ENCODE data around the gene ATP1A4.
A peak's percentile ranks its signal among the peaks of the same experiment; 100 is the strongest.

ATP1A4 gene

DNA sequence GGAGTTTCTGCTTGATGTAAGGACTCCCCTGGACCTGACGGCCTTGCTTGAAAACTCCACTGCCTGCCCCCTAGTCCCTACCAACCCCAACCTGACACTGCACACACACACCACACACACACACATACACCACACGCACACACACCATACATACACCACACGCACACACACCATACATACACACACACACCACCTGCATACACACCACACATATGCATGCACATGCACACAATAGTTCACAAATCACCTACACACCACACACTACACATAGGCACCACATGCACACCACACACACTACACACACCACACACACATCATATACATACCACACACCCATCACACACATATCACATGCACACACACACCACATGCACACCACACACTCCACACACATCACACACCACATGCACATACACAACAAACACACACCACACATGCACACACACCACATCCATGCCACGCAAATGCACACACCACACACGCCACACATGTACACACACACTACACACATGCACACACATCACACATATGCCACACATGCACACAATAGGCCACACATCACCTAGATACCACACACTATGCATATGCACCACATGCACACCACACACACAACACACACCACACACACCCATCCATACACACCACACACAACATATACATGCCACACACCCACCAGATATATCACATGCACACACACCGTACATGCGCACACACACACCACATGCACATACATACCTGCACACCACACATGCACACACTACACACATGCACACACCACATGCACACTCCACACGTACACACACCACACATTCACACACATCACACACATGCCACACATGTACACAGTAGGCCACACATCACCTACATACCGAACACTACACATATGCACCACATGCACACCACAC is 42.7 kb downstream of the ATP1A4 start:
- H3K4me3 ChIP-seq (ENCODE audit: low read depth, low read length) = no peak overlapping the region

DNA sequence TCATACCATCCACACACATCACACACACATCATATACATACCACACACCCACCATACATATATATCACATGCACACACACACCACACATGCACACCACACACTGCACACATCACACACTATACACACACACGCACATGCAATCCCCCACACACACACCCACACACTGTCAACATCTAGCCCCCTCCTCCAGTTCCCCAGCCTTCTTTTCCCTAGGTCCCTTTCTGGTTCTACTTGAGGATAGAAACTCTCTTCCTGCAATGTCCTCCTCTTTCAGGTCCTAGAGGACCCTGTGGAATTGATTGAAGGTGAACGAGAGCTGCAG is 43.3 kb downstream of the ATP1A4 start:
- no peak for DNase-seq (ENCODE audit: low read depth)
- H3K4me3 ChIP-seq (ENCODE audit: low read depth, low read length) = no peak overlapping the region

More for the DNA sequence above, 42.7 kb downstream of the ATP1A4 start:
- DNase-seq (ENCODE audit: low read depth) = no peak

DNA sequence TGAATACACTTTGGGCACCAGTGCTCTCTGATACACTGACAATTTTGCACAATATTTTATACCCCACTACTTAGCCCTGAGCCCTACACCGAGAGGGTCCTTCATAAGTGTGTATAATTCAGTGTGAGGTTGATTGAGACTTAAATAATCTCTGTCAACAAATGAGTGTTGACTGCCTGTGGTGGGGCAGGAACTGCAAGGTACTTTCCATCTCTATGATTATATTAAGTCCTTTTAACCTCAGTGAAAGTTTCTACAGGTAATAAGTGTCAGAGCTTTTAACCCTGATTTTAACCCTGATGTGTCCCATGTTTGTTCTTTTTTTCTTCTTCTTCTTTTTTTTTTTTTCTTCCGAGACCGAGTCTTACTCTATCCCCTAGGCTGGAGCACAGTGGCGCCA is 44.7 kb downstream of the ATP1A4 start:
- no peak for DNase-seq (ENCODE audit: low read depth)
- H3K4me3 ChIP-seq (ENCODE audit: low read depth, low read length) = no peak overlapping the region

DNA sequence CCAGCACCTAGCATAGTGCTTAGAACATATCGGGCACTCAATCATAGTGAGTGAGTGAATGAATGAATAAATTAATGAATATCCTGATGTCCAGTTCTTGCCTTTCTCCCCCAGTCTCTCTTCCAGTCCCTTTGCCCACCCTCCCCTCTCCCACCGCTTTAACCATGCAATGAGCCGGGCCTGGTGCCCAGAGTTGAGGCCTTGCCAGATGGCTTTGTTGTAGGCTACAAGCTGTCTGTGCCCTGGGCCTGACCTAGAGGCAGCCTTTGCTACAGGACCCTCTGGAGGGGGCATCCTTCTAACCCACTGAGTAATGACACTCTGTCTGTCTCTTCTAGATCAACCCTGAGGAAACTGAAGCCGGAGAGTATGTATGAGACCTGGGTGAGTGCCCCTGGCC is 45.8 kb downstream of the ATP1A4 start:
- no peak overlapping the region for H3K4me3 ChIP-seq (ENCODE audit: low read depth, low read length)

DNA sequence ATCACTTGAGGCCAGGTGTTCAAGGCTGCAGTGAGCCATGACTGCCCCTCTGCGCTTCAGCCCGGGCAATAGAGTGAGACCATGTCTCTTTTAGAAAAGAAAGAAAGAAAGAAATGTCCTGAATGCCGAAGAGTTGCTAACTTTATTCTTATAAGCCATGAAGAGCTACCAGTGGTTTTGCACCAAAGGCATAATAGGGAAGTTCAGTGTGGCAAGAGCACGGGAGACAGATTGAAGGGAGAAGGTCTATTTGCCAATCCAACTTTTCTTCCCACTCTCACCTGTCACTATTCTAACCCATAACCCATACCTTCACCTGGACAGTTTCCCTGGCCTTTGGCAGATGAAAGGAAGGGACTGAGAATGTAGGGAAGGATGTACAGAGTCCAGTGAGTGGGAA is 49.4 kb downstream of the ATP1A4 start:
- no peak overlapping the region for H3K4me3 ChIP-seq (ENCODE audit: low read depth, low read length)
- no peak for DNase-seq (ENCODE audit: low read depth)

More for the DNA sequence above, 45.8 kb downstream of the ATP1A4 start:
- DNase-seq (ENCODE audit: low read depth) = no peak

DNA sequence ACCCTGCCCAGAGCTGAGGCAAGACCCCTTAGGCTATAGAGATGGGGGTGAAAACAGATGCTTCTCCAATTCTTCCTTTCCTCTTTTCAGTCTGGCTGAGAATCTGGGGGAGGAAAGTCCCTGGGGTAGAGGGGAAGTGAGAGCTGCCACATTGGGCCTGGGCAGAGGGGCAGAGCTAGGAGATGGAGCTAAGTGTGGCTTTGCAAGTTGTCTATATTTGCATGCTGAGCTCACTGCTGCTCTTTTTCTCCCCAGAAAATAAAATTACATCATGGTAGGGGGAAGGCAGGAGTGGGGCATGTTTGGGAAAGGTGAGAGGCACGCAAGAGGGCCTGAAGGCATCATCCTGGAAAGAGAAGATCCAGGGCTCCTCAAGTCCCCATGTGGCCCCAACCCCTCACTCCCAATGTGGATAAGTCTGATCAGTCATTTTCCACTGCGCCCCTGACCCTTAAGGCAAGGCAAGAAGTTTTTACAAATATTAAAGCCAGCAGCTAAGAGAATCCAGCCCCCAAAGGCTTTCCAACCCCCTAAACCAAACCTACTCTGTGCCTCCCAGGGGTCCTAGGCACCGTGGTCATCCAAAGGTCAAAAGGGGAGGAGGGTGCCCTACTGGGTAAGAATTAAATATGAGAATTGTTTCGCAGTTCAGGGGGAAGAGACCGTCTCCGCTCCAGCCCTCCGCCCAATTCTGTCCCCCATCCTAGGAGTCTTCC is 53.3 kb downstream of the ATP1A4 start:
- no peak for DNase-seq (ENCODE audit: low read depth)
- peak overlapping the region; percentile 38 for H3K4me3 ChIP-seq (ENCODE audit: low read depth, low read length)

DNA sequence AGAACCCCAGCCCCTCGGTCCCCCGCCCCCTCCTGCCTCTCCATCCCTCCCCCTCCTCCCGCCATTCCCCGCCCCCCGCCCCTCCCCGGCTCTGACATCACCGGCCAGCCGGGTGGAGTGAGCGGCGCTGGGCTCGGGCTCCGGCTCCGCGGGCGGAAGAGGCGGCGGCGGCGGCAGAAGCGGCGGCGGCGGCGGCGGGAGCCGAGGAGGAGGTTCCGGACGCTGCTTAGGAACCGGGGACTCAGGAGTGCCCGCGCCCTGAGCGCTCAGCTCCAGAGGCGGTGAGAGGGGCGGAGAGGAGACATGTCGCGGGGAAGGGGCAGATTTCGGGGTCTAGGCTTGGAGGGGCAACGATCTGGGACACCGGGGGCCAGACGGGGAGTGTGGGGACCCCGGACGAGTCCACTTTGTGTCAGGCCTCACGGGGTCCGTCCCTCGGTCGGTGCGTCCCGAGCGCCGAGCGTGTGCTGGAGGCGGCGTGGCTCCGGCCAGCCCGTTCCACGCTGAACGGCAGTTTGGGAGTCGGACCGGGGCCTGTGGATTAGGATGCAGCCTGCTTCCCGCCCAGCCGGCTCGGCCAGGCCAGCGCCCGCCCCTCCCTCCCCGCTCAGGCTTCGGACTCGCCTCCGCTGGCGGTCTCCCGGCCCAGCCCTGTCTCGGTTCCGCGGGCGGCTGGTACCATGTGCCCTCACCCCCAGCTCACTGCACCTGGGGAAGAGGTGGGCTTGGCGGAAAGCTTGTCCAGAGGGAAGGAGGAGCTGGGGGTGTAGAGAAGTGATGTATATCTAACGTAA is 54.0 kb downstream of the ATP1A4 start, which contains the start of gene PEA15:
PEA15 (plus strand) TSS at position 143 of the 794 bp plus-strand sequence. CDS start 6,161 bp downstream, outside the sequence.
- no peak for DNase-seq (ENCODE audit: low read depth)
- H3K4me3 ChIP-seq (ENCODE audit: low read depth, low read length) = peak within 1 kb of the TSS; percentile 95

DNA sequence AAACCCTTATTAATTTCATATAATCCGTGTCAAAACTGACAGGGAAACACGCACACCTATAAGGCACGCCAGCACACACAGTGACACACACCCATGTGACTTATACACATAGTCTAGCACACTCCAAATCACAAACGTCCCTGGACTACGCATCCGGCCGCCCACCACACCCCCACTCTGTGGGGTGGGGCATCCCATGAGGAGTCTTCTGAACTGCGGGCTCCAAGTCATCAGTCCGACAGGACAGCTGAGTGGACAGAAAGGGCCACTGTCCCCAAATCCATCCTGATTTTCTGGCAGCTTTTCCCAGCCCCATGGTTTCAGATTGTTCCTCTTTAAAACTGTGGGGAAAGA is 54.6 kb downstream of the ATP1A4 start:
- peak overlapping the region; percentile 95 for H3K4me3 ChIP-seq (ENCODE audit: low read depth, low read length)
- DNase-seq (ENCODE audit: low read depth) = no peak

DNA sequence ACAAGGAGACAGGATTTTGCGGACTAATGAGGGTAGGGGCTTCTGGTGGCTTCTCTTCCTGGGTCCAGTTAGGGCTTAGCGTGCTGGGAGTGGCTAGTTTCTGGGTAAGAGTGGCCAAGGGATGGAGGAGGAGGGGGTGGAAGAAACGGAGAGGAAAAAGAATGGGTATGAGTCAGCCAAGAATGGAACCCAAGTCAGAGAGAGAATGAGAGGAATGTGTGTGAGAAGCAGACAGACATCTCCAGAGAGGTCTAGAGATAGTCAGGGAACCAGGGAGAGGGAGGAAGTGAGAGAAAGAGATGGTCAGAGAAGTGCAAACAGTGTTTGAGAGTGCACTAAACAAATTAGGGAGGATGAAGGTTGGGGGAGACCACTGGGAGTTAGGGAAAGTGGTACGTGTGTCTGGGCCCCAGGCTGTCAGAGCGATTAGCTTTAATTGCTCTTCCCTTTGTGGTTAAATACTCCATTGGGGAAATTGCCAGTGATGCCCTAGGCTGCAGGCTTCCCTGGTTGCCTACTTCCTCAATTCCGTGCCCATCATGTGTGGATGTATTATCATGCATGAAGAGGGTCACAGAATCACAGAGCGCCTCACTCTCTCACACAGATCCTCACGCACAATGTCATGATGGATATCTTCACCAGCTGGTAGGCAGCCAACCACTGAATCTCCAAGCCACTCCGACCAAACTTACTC is 55.2 kb downstream of the ATP1A4 start:
- peak overlapping the region; percentile 95 for H3K4me3 ChIP-seq (ENCODE audit: low read depth, low read length)
- peak; percentile 62 for DNase-seq (ENCODE audit: low read depth)

DNA sequence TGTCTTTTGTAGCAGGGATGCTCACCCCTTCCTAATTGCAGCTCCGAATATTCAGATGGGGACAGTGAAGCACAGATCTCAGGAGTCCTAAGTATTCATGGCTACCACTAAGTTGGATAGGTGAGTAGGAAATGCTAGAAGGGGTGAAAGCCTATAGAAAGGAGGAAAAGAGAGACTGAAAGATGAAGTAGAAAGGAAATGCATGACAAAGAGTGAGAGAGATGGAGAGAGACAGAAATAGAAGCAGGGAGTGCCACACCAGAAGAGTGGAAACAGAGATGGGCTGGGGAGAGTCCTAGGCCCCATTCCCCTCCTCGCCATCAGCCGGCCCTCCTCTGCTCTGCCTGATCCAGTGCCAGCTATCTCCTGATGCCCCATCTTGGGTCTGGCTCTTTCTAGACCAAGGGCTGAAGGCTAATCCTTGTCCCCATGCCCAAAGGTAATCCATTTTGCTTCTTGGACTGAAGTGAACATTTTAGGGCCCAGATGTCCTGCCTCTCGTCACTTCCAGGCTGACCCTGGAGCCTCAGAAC is 55.8 kb downstream of the ATP1A4 start:
- no peak for DNase-seq (ENCODE audit: low read depth)
- H3K4me3 ChIP-seq (ENCODE audit: low read depth, low read length) = peak overlapping the region; percentile 95

DNA sequence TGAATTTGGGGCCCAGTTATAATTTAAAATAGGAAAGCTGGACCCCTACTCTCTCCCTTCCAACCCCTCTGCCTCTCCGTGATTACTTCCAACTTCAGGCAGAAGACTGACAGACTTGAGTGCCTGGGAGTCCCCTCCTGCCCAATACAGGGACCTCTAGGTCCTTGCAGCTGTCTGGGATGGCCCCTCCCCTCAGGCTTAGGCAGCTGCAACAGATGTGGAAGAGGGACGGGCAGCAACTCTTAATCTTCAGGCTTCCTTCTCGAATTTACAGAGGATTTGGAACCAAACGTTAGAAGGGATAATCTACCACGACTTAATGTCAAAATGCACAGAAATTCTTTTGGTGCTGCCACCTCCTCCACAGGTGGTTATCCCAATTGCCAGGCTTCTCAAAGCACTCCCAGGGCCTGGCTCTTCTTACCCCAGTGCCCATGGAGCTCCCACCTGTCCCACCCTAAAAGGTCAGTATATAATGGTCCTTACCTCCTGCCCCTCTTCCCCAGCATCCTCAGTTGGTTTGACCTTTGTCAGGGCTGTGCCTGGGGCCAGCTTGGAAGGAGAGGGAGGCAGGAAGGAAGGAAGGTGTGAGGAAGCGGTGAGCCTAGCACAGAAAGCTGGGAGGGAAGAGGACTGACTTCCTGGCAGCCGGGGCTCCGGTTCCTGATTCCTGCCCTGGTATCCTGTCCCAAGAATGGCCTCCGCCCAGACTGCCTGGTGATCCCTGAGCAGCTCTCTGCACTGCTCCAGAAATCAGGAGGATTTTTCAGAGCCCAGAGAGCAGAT is 56.6 kb downstream of the ATP1A4 start:
- DNase-seq (ENCODE audit: low read depth) = no peak
- H3K4me3 ChIP-seq (ENCODE audit: low read depth, low read length) = no peak overlapping the region

DNA sequence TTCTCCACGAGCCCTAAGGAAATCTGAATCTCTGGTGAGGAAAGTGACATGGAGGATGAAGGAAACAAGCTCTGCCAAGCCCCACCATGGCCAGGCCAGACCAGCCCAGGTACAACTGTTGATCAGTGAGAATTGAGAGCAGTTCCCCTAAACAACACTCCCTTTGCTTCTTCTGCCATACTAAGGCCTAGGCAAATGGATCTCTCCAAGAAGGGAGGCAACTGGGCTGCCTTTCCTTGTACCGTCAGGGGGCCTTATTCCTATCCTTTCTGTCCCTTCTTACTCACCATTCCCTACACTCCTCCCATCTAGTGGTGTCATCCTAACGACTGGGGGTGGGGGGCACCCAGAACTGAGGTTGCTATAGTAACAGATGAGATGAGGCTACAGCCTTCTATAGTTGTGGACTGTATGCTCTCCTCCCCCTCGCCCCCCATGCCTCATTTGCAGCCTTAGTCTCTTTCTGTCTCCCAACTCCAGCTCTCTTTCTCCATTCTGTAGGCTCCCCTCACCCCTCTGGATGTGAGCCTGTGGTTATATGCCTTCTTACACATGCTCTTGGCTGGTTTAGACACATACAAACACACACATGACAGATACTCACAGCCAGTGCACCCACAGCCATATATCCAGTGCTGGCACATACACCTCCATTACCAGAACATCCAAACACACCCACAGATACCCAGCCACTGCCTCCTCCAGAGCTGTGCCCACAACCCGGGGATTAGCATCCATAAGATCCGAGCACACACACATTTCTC is 57.3 kb downstream of the ATP1A4 start:
- H3K4me3 ChIP-seq (ENCODE audit: low read depth, low read length) = no peak overlapping the region
- no peak for DNase-seq (ENCODE audit: low read depth)

DNA sequence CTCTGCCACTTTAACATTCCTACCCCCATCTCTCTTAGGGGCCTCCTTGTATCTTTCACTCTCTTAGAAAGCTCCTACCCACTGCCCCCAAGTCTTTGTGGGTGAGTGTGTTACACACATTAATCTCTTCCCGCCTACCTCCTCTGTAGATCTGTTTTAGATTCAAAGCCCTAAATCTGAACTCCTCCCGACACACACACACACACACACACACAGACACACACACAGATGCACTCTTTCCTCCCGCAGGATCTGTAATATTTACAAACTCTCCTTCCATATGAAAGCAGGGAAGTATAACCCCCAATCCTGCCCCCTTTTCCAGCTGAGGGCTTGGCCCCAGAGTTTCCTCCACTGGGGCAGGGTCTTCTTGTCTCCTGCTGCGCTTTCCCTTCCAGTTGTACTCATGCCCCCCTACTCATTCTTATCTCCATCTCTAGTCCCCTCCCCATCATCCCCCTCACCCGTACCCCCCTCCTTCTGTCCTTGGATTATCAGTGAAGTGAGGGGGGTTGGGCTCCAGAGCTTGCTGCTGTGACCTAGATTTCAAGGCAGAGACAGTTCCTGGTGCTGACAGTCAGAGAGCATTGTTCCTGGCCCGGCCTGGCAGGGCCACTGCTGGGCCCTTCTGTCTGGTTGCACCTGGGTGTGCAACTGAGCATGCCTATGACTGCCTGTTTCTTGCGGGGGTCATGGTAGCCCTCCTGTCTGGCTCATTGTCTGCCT is 58.1 kb downstream of the ATP1A4 start:
- H3K4me3 ChIP-seq (ENCODE audit: low read depth, low read length) = no peak overlapping the region
- no peak for DNase-seq (ENCODE audit: low read depth)

DNA sequence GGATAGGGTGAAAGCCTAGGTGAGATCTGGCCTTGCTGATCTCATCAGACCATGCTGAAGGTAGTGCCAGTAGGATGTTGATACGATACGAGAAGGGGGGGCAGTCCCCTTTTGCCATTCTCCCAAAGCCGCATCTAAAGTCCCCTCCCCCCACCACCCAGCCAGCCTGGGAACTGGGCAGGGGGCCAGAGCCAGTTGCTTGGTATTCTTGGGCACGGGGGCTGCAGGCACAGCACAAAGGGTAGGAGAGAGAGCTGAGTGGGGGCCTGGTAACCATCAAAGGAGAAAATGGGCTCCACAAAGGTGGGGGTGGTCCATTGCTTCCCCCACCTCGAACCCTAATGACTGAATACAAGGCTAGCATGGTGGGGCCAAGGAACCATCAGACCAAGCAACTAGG is 59.2 kb downstream of the ATP1A4 start:
- no peak overlapping the region for H3K4me3 ChIP-seq (ENCODE audit: low read depth, low read length)
- DNase-seq (ENCODE audit: low read depth) = no peak

DNA sequence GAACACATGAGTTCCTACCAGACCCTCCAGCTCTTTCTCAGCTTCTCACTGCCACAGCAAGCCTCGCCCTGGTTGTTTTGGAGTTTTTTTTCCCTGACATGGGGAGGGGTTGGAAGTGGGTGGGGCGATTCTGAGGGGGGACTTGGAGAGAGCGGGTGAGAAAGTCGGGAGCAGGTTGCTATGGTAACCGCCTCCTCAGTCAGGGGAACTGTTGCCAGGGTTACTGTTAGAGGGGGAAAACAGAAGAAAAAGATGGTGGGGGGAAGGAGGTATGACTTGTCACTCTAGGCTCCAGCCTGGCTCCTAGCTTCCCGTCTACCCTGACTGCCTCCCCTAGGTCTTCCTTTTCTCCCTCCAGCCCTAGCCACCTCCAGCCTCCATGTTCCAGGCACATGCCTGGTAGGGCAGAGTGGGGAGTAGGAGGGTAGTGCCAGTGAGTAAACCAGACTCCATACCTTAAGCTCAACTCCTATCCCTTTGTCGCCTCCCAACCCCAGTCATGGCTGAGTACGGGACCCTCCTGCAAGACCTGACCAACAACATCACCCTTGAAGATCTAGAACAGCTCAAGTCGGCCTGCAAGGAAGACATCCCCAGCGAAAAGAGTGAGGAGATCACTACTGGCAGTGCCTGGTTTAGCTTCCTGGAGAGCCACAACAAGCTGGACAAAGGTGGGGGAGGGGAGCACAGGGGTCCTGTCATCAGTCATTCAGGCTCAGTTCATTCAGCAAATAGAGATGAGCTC is 59.8 kb downstream of the ATP1A4 start:
- no peak overlapping the region for H3K4me3 ChIP-seq (ENCODE audit: low read depth, low read length)
- no peak for DNase-seq (ENCODE audit: low read depth)

DNA sequence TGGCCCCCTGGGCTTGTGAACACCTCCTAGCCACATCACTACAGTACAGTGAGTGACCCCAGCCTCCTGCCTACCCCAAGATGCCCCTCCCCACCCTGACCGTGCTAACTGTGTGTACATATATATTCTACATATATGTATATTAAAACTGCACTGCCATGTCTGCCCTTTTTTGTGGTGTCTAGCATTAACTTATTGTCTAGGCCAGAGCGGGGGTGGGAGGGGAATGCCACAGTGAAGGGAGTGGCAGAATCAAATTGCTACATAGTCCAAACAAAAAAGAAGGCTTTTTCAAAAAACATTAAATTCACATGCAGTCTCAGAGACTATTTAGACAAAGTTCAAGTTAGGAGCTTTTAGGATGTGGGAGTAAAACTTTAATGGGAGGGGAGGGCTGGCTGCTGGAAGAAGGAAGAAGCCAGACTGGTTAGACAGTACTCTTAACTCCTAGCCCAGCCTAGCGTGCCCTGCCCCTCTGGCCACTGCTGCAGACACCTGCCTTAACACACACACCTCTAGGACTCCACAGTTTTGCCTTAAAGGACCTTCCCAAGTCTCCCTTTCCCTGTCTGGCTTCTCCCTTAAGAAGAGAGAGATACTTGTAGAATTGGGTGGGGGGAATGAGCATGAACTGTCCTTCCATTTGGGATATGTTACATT is 63.2 kb downstream of the ATP1A4 start:
- H3K4me3 ChIP-seq (ENCODE audit: low read depth, low read length) = no peak overlapping the region
- DNase-seq (ENCODE audit: low read depth) = no peak

All from skeletal muscle cell (primary cell).